Erythroblast (primary cell): ENCODE measurements around the gene HNF4A.

Source experiments
- DNase-seq, 2 experiments: peaks; one replicate each; lab custom pipeline; 2025; lab: John Stamatoyannopoulos, UW
- GATA1 ChIP-seq: IDR thresholded peaks from 2 replicates; pipeline ENCODE4 v1.6.1; 2011; ENCODE audit warnings: low read depth, mild to moderate bottlenecking, control low read depth, low read length, moderate library complexity
- POLR2A ChIP-seq: IDR thresholded peaks from 2 replicates; pipeline ENCODE4 v1.6.1; 2011; ENCODE audit warnings: mild to moderate bottlenecking, low read length

Gene HNF4A

GRCh38 chr20:44425923-44426322 is 70.4 kb downstream of the HNF4A start:
- TF ChIP-seq GATA1 (no peak), POLR2A (no peak)
- DNase-seq: no peak

- TF ChIP-seq GATA1 (no peak), POLR2A (no peak)
- no peak for DNase-seq
Measured at GRCh38 chr20:44426879-44427790, 71.6 kb downstream of the HNF4A start.

GRCh38 chr20:44427804-44428173 is 72.3 kb downstream of the HNF4A start:
- DNase-seq: no peak
- TF ChIP-seq POLR2A: no peak
- no peak for TF ChIP-seq GATA1

GRCh38 chr20:44428174-44429016 is 72.9 kb downstream of the HNF4A start:
- TF ChIP-seq GATA1 (no peak), POLR2A (no peak)

GRCh38 chr20:44429017-44429339 is 73.5 kb downstream of the HNF4A start:
- TF ChIP-seq POLR2A: no peak
- no peak for TF ChIP-seq GATA1
- no peak for DNase-seq

More at GRCh38 chr20:44428174-44429016, 72.9 kb downstream of the HNF4A start:
- DNase-seq: no peak

GRCh38 chr20:44429419-44430269 is 74.1 kb downstream of the HNF4A start:
- DNase-seq: no peak
- no peak for TF ChIP-seq POLR2A
- no peak for TF ChIP-seq GATA1

- TF ChIP-seq POLR2A (no peak), GATA1 (no peak)
- no peak for DNase-seq
Measured at GRCh38 chr20:44430270-44431065, 75.0 kb downstream of the HNF4A start.

- no peak for DNase-seq
- TF ChIP-seq GATA1 (no peak), POLR2A (no peak)
Measured at GRCh38 chr20:44431118-44431501, 75.6 kb downstream of the HNF4A start.

GRCh38 chr20:44431502-44432234 is 76.2 kb downstream of the HNF4A start:
- TF ChIP-seq POLR2A (no peak), GATA1 (no peak)
- DNase-seq: no peak

- TF ChIP-seq POLR2A (no peak), GATA1 (no peak)
- DNase-seq: no peak
Measured at GRCh38 chr20:44432618-44433577, 77.4 kb downstream of the HNF4A start.
